Glutamatergic neuron (in vitro differentiated cells): ENCODE data around the gene GABBR1. TPM values are rescaled to one million over a fixed set of nuclear protein-coding genes. Genes with fewer than 3 reads are reported as not detected.

Experiments used
- DNase-seq: peaks from one replicate; pipeline ENCODE4 v3.0.0; 2022
- H3K27ac Mint-ChIP-seq: one replicate; pipeline ENCODE4 v1.8.0; 2020; ENCODE audit warnings: mild to moderate bottlenecking, mixed read lengths, inconsistent platforms; ENCODE audit not compliant: unreplicated experiment
- H3K27me3 Mint-ChIP-seq: one replicate; pipeline ENCODE4 v1.8.0; 2020; ENCODE audit warnings: mild to moderate bottlenecking, moderate library complexity, mixed read lengths, inconsistent platforms; ENCODE audit not compliant: unreplicated experiment
- H3K36me3 Mint-ChIP-seq: one replicate; pipeline ENCODE4 v1.8.0; 2020; ENCODE audit warnings: mild to moderate bottlenecking, mixed read lengths, inconsistent platforms; ENCODE audit not compliant: unreplicated experiment
- H3K4me1 Mint-ChIP-seq: one replicate; pipeline ENCODE4 v1.8.0; 2020; ENCODE audit warnings: mild to moderate bottlenecking, low read depth, mixed read lengths, inconsistent platforms; ENCODE audit not compliant: unreplicated experiment
- H3K4me3 Mint-ChIP-seq: one replicate; pipeline ENCODE4 v1.8.0; 2020; ENCODE audit warnings: mild to moderate bottlenecking, mixed read lengths, inconsistent platforms; ENCODE audit not compliant: unreplicated experiment
- H3K9me3 Mint-ChIP-seq: one replicate; pipeline ENCODE4 v1.8.0; 2020; ENCODE audit warnings: mild to moderate bottlenecking, moderate library complexity, mixed read lengths, inconsistent platforms; ENCODE audit not compliant: unreplicated experiment
- total RNA-seq: library from RNA; stranded (reverse); fragmentation: NEBNext Ultra II Directional; extraction: Animal tissue kit (Norgen Biotek cat#: 25700); gene quantifications from one replicate; pipeline ENCODE4 v1.2.1, GENCODE V29; 2021; ENCODE audit not compliant: unreplicated experiment
- TF ChIP-seq, protein P1 (sequence below): fragments of 200-600 bp; sonication (generic); IDR thresholded peaks from one replicate; pipeline ENCODE4 v1.5.0; 2021; ENCODE audit not compliant: partially characterized antibody, unreplicated experiment

Gene GABBR1
- total RNA-seq, 1 donor from 2014 or later: 158 TPM

DNA sequence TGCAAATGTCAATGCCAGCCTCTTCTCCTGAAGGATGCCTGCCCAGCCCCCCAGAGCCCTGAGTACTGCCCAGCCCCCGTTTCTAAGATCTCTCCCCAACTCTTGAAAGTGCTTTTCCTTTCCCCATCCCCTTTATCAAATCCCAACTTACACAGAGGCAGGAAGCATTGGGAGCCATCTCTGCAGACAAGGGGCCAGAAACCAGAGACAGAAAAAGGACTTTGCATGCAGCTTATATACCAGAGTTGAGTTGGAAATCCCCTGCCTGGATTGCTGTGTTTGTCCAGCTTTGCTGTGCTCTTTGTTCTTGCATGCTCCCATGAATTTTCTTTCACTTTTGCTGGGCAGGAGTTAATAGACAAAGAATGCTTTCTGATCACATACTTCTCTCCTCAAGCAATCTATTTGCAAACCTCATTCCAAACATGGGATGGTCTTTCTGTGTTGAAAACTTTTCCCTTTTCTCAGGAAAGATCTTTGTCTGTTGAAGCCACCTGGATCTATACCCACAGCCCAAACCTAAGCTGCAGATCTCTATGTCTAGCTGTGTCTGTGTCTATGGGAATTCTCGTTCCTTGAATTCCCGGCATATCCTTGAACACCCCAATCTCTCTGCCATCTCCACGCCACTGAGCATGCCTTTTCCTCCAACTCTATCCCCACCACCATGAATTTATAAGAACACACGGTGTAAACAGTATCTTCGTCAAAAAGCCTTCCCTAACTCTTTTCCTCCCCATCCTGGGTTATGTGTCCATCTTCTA is 73.3 kb downstream of the GABBR1 start, which contains the start of gene UBD:
TSS of gene UBD (minus strand) at position 209 of the 764 bp plus-strand sequence. CDS start at position 178, 31 bp downstream.
- Mint-ChIP-seq H3K9me3 (no peaks in the 10 kb centered on the region), H3K27me3 (peaks cover 6% of the 10 kb centered on the region), H3K36me3 (no peaks in the 10 kb centered on the region), H3K27ac (no peak within 1 kb of the TSS), H3K4me1 (no peaks in the 10 kb centered on the region), H3K4me3 (no peak within 1 kb of the TSS)
- TF ChIP-seq, protein P1, sequence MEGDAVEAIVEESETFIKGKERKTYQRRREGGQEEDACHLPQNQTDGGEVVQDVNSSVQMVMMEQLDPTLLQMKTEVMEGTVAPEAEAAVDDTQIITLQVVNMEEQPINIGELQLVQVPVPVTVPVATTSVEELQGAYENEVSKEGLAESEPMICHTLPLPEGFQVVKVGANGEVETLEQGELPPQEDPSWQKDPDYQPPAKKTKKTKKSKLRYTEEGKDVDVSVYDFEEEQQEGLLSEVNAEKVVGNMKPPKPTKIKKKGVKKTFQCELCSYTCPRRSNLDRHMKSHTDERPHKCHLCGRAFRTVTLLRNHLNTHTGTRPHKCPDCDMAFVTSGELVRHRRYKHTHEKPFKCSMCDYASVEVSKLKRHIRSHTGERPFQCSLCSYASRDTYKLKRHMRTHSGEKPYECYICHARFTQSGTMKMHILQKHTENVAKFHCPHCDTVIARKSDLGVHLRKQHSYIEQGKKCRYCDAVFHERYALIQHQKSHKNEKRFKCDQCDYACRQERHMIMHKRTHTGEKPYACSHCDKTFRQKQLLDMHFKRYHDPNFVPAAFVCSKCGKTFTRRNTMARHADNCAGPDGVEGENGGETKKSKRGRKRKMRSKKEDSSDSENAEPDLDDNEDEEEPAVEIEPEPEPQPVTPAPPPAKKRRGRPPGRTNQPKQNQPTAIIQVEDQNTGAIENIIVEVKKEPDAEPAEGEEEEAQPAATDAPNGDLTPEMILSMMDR: no peak
- no peak for DNase-seq

DNA sequence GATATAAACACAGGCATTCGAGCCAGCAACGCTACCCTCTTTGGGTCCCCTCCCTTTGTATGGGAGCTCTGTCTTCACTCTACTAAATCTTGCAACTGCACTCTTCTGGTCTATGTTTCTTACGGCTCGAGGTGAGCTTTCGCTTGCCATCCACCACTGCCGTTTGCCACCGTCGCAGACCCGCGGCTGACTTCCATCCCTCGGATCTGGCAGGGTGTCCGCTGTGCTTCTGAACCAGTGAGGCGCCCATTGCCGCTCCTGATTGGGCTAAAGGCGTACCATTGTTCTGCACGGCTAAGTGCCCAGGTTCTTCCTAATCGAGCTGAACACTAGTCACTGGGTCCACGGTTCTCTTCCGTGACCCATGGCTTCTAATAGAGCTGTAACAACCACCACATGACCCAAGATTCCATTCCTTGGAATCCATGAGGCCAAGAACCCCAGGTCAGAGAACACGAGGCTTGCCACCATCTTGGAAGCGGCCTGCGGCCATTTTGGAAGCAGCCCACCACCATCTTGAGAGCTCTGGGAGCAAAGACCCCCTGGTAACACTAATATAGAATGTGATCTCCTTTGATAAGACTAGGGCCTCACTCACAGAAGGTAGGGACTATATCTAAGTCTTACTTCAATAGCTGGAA is 74.4 kb downstream of the GABBR1 start:
- Mint-ChIP-seq H3K27ac (no peak overlapping the region), H3K27me3 (peaks cover 18% of the 10 kb centered on the region), H3K4me1 (no peaks in the 10 kb centered on the region), H3K4me3 (no peak overlapping the region), H3K9me3 (peaks cover 5% of the 10 kb centered on the region), H3K36me3 (peaks cover 4% of the 10 kb centered on the region)
- DNase-seq: no peak
- TF ChIP-seq, protein P1: no peak

DNA sequence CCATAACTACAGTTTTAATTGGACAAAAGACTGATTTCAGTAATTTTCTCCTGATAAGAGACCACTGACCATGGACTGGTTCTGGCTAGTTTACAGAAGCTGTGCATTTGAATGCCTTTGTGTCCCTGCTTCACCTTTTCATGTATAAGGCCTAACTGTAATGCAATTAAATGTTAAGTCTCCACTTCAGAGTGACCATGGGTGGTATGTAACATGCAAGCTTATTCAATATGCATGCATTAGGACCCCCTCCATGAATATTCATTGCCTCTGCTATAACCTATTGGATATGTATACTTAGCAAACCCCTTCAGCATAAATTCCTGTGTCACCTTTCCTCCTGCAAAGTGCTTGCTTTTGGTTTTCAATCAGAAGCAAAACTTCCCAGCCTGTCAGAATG is 75.7 kb downstream of the GABBR1 start:
- Mint-ChIP-seq H3K27me3 (peaks cover 21% of the 10 kb centered on the region), H3K4me3 (no peak overlapping the region), H3K9me3 (peaks cover 5% of the 10 kb centered on the region), H3K4me1 (no peaks in the 10 kb centered on the region), H3K36me3 (peaks cover 4% of the 10 kb centered on the region), H3K27ac (no peak overlapping the region)
- TF ChIP-seq, protein P1: no peak
- DNase-seq: no peak

DNA sequence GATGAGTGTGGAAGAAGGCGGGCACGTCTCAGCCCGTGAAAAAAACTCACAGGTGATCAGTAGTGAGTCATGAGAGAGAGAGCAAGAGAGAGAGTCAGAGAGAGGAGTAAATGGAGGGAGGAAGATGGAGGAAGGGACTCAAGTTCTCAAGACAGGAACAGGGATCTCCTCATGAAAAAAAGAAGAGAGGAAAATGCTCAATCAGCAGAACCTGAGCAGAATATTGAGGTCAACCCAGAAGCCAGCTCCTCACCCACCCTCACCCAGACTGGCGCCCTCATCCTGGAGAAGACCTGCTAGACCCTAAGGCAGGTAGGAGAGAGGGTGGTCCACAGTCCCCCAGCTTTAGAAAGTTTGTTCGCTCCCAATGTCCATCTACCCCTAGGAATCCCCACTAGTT is 78.2 kb downstream of the GABBR1 start:
- peaks cover 5% of the 10 kb centered on the region for H3K9me3 Mint-ChIP-seq
- DNase-seq: no peak
- H3K36me3 Mint-ChIP-seq: peaks cover 4% of the 10 kb centered on the region
- H3K27ac Mint-ChIP-seq: no peak overlapping the region
- TF ChIP-seq, protein P1: no peak
- H3K4me1 Mint-ChIP-seq: no peaks in the 10 kb centered on the region
- H3K27me3 Mint-ChIP-seq: peaks cover 19% of the 10 kb centered on the region
- no peak overlapping the region for H3K4me3 Mint-ChIP-seq
